SKM-1 treated with dmso at 0.1 percent for 144 hours (cell line): Measurements from ENCODE around the gene TIAM1.

Experiments
- DNase-seq: peaks from one replicate; lab custom pipeline; 2025; ENCODE audit not compliant: unreplicated experiment; lab: John Stamatoyannopoulos, UW

The TIAM1 gene

GRCh38 chr21:31290765-31291164 lies 53.3 kb downstream of the TIAM1 start:
- no peak for DNase-seq

GRCh38 chr21:31289702-31290101 lies 54.4 kb downstream of the TIAM1 start:
- DNase-seq, result no peak

- no peak for DNase-seq
These were observed 55.9 kb downstream of the TIAM1 start for GRCh38 chr21:31288191-31288590.

GRCh38 chr21:31287201-31287600 lies 56.9 kb downstream of the TIAM1 start:
- DNase-seq, result no peak

GRCh38 chr21:31286621-31287020 lies 57.4 kb downstream of the TIAM1 start:
- no peak for DNase-seq

- no peak for DNase-seq
These were observed 59.2 kb downstream of the TIAM1 start for GRCh38 chr21:31284797-31285397.

GRCh38 chr21:31283025-31283424 lies 61.0 kb downstream of the TIAM1 start:
- no peak for DNase-seq

- no peak for DNase-seq
These were observed 61.9 kb downstream of the TIAM1 start for GRCh38 chr21:31282095-31282709.

GRCh38 chr21:31281561-31281960 lies 62.5 kb downstream of the TIAM1 start:
- DNase-seq, result no peak

GRCh38 chr21:31279986-31280385 lies 64.1 kb downstream of the TIAM1 start:
- DNase-seq, result no peak

GRCh38 chr21:31279214-31279613 lies 64.8 kb downstream of the TIAM1 start:
- DNase-seq, result no peak

GRCh38 chr21:31278511-31279130 lies 65.4 kb downstream of the TIAM1 start:
- DNase-seq, result no peak

GRCh38 chr21:31276663-31277062 lies 67.4 kb downstream of the TIAM1 start:
- DNase-seq, result no peak

- DNase-seq, result no peak
These were observed 68.2 kb downstream of the TIAM1 start for GRCh38 chr21:31275901-31276300.

- no peak for DNase-seq
These were observed 70.8 kb downstream of the TIAM1 start for GRCh38 chr21:31273278-31273677.

- DNase-seq, result no peak
These were observed 76.0 kb downstream of the TIAM1 start for GRCh38 chr21:31268090-31268489.

- no peak for DNase-seq
These were observed 76.4 kb downstream of the TIAM1 start for GRCh38 chr21:31267644-31268043.

- DNase-seq, result no peak
These were observed 77.8 kb downstream of the TIAM1 start for GRCh38 chr21:31266241-31266640.

- DNase-seq, result no peak
These were observed 78.6 kb downstream of the TIAM1 start for GRCh38 chr21:31265366-31266013.

GRCh38 chr21:31264574-31264973 lies 79.5 kb downstream of the TIAM1 start:
- DNase-seq, result no peak

GRCh38 chr21:31262728-31263127 lies 81.3 kb downstream of the TIAM1 start:
- DNase-seq, result no peak

GRCh38 chr21:31261759-31262158 lies 82.3 kb downstream of the TIAM1 start:
- DNase-seq, result no peak
